Activated CD4-positive, alpha-beta T cell treated with anti-CD3 and anti-CD28 coated beads for 24 hours (primary cell): ENCODE results near the gene MLH1.

ENCODE experiments used
- DNase-seq, 2 donors: peaks; one replicate each; pipeline ENCODE4 v3.0.0-alpha.2; 2020; ENCODE audit warnings: low read depth in 2 of 2

The MLH1 gene

GRCh38 chr3:36973139-36973538, 20.2 kb upstream of the MLH1 start:
- no peak for DNase-seq

- DNase-seq: no peak
These were observed 12.3 kb upstream of the MLH1 start for GRCh38 chr3:36981006-36981405.

- DNase-seq: no peak
These were observed 5.0 kb upstream of the MLH1 start for GRCh38 chr3:36988356-36988755.

- no peak for DNase-seq
These were observed 4.3 kb upstream of the MLH1 start for GRCh38 chr3:36989005-36989404.

- no peak for DNase-seq
These were observed 3.8 kb upstream of the MLH1 start for GRCh38 chr3:36989568-36989967.

GRCh38 chr3:36991147-36991546, 2.2 kb upstream of the MLH1 start:
- DNase-seq: no peak

- no peak for DNase-seq
These were observed 1.2 kb upstream of the MLH1 start for GRCh38 chr3:36991923-36992805.

- peak in 1 of 2 donors; percentile 48 for DNase-seq
These were observed 452 bp upstream of the MLH1 start, which contains the start of gene EPM2AIP1 for GRCh38 chr3:36992806-36993325. Gene EPM2AIP1 (minus strand): TSS chr3:36993131. CDS start chr3:36993077, 54 bp downstream.

GRCh38 chr3:37014620-37015019, 21.3 kb downstream of the MLH1 start:
- no peak for DNase-seq

- DNase-seq: no peak
These were observed 22.3 kb downstream of the MLH1 start for GRCh38 chr3:37015642-37016041.

GRCh38 chr3:37016903-37017302, 23.6 kb downstream of the MLH1 start:
- no peak for DNase-seq

- DNase-seq: no peak
These were observed 24.4 kb downstream of the MLH1 start for GRCh38 chr3:37017683-37018082.

GRCh38 chr3:37024092-37024491, 30.8 kb downstream of the MLH1 start:
- DNase-seq: no peak

GRCh38 chr3:37024820-37025405, 31.6 kb downstream of the MLH1 start:
- DNase-seq: no peak

GRCh38 chr3:37025561-37026335, 32.4 kb downstream of the MLH1 start:
- DNase-seq: no peak

GRCh38 chr3:37026851-37027250, 33.5 kb downstream of the MLH1 start:
- no peak for DNase-seq

- DNase-seq: no peak
These were observed 35.0 kb downstream of the MLH1 start for GRCh38 chr3:37028329-37028728.

- no peak for DNase-seq
These were observed 35.8 kb downstream of the MLH1 start for GRCh38 chr3:37029111-37029510.

- no peak for DNase-seq
These were observed 36.3 kb downstream of the MLH1 start for GRCh38 chr3:37029516-37030163.

- DNase-seq: no peak
These were observed 37.3 kb downstream of the MLH1 start for GRCh38 chr3:37030588-37030987.

GRCh38 chr3:37031096-37031682, 37.9 kb downstream of the MLH1 start:
- DNase-seq: no peak
